ENCODE results near the gene CXCL13.
"Not testable (repeated sequence)": the region's sequence is repeated elsewhere in the genome, so short reads cannot be mapped to it uniquely, and the experiment has no call there.

Gene CXCL13

DNA sequence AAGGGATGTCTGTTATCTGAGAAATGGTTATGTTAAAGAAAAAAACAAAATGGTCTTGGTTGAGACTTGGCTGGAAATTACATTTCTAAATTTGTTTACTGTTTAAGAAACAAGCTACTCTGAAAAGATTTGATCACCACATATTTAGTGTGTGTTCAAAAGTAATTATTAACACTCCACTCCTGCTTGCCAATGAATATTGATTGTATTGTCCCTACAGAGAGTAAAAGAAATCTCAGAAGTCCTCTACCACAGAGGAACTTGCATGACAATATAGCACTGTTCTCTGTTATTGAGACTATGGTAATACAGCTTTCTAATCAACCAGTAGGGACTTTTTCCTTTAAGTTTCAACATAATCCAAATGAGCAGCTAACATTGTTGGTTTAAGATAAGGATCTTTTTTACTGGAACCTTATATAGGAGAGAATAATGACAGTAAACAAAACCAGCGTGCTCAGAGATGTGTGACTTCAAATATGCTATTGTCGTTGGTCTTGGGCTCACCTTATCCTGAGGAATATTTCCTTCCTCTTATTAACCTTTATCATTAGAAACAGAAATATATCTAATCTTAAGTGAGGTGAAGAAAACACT, 47.6 kb downstream of the CXCL13 start:
- DNase-seq (ENCODE audit: low read depth in 2 of 3, low spot score in 2 of 3), result no peak

DNA sequence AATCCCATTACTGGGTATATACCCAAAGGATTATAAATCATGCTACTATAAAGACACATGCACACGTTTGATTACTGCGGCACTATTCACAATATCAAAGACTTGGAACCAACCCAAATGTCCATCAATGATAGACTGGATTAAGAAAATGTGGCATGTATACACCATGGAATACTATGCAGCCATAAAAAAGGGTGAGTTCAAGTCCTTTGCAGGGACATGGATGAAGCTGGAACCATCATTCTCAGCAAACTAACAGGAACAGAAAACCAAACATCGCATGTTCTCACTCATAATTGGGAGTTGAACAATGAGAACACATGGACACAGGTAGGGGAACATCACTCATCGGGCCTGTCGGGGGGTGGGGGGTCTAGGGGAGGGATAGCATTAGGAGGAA, 54.7 kb downstream of the CXCL13 start:
- not testable (repeated sequence) for DNase-seq (ENCODE audit: low read depth in 2 of 3, low spot score in 2 of 3)

All from activated CD8-positive, alpha-beta memory T cell treated with anti-CD3 and anti-CD28 coated beads for 48 hours (primary cell).